OCI-LY7 (cell line): Measurements from ENCODE around the gene DEFB121. TPM values are rescaled to one million over a fixed set of nuclear protein-coding genes. Genes with fewer than 3 reads are reported as not detected.
"Not testable (repeated sequence)": the region's sequence is repeated elsewhere in the genome, so short reads cannot be mapped to it uniquely, and the experiment has no call there.

Source experiments
- BruUV-seq: library from RNA; stranded (reverse); fragments of 400-500 nt; replicated peaks from 2 replicates; lab custom pipeline; 2021; lab: Mats Ljungman, UMichigan
- CTCF ChIA-PET: fragments of 300-600 bp; sonication (Branson Sonifier 250); formaldehyde crosslinking; loops from one replicate; lab custom pipeline; 2022; ENCODE audit warnings: antibody characterized with exemption; ENCODE audit not compliant: unreplicated experiment; lab: Charles Lee
- POLR2A ChIA-PET: fragments of 300-600 bp; sonication (Branson Sonifier 250); formaldehyde crosslinking; loops from one replicate; lab custom pipeline; 2022; ENCODE audit warnings: antibody characterized with exemption; lab: Charles Lee
- DNase-seq: peaks from one replicate; pipeline ENCODE4 v3.0.0-alpha.2; 2015; ENCODE audit warnings: low spot score
- H2AFZ ChIP-seq: fragments of 200-600 bp; sonication (generic), shearing (Covaris generic); 2 replicates; pipeline ENCODE4 v1.6.1; 2014; ENCODE audit warnings: mild to moderate bottlenecking, antibody characterized with exemption, low read length, moderate library complexity
- H3K27ac ChIP-seq: fragments of 200-600 bp; sonication (generic); 2 replicates; pipeline ENCODE4 v1.5.1; 2014; ENCODE audit warnings: mixed run types, low read depth, mild to moderate bottlenecking, moderate library complexity, low read length, inconsistent platforms; ENCODE audit not compliant: poor library complexity, severe bottlenecking
- H3K36me3 ChIP-seq: fragments of 200-600 bp; sonication (generic); 2 replicates; pipeline ENCODE4 v1.6.1; 2014; ENCODE audit warnings: mild to moderate bottlenecking, antibody characterized with exemption, low read length, moderate library complexity, mixed read lengths; ENCODE audit not compliant: insufficient read depth
- H3K4me1 ChIP-seq: fragments of 200-600 bp; sonication (generic); 2 replicates; pipeline ENCODE4 v1.5.1; 2014; ENCODE audit warnings: mild to moderate bottlenecking, low read length; ENCODE audit not compliant: insufficient read depth, poor library complexity, severe bottlenecking
- H3K4me2 ChIP-seq: fragments of 200-600 bp; sonication (generic); 2 replicates; pipeline ENCODE4 v1.6.1; 2014; ENCODE audit warnings: mild to moderate bottlenecking, low read length
- H3K4me3 ChIP-seq: fragments of 200-600 bp; sonication (generic); 2 replicates; pipeline ENCODE4 v1.5.1; 2014; ENCODE audit warnings: mild to moderate bottlenecking, low read depth, low read length; ENCODE audit not compliant: poor library complexity, severe bottlenecking
- H3K79me2 ChIP-seq: fragments of 200-600 bp; sonication (generic); 2 replicates; pipeline ENCODE4 v1.6.1; 2016; ENCODE audit warnings: low read depth, mild to moderate bottlenecking, low read length, moderate library complexity, mixed read lengths; ENCODE audit not compliant: insufficient read depth
- H3K9me2 ChIP-seq: fragments of 200-600 bp; sonication (generic); 2 replicates; pipeline ENCODE4 v1.6.1; 2016; ENCODE audit warnings: mild to moderate bottlenecking, low read length, mixed read lengths; ENCODE audit not compliant: insufficient read depth
- H3K9me3 ChIP-seq: fragments of 200-600 bp; sonication (generic); 2 replicates; pipeline ENCODE4 v1.6.1; 2014; ENCODE audit warnings: mild to moderate bottlenecking, mixed run types, low read length, mixed read lengths
- H4K20me1 ChIP-seq: fragments of 200-600 bp; sonication (generic); 2 replicates; pipeline ENCODE4 v1.6.1; 2014; ENCODE audit warnings: mild to moderate bottlenecking, antibody characterized with exemption, low read length, moderate library complexity, mixed read lengths; ENCODE audit not compliant: insufficient read depth
- CTCF ChIP-seq: fragments of 200-600 bp; sonication (generic); conservative IDR thresholded peaks from 2 replicates; pipeline ENCODE4 v1.5.1; 2014; ENCODE audit warnings: mild to moderate bottlenecking, antibody characterized with exemption, low read length, moderate library complexity, mixed read lengths
- EZH2phosphoT487 ChIP-seq: fragments of 200-600 bp; sonication (generic); IDR thresholded peaks from 2 replicates; pipeline ENCODE4 v1.6.1; 2018; ENCODE audit warnings: low read depth, borderline replicate concordance, mild to moderate bottlenecking, mixed run types, antibody characterized with exemption, low read length, moderate library complexity, mixed read lengths
- intact Hi-C: fragments of 100-400 bp; cut with micrococcal nuclease; formaldehyde crosslinking; loops from one replicate; pipeline ENCODE4 v1.10.0; 2022; ENCODE audit not compliant: unreplicated experiment
- total RNA-seq, 2 experiments: library from RNA; depleted of rRNA in 1 of 2; stranded (reverse); fragments of >200 nt in 1 of 2; shearing (Covaris generic) in 1 of 2; gene quantifications; 2 replicates each; pipeline ENCODE4 v1.2.3, GENCODE V29; 2014 to 2022

Gene DEFB121
- total RNA-seq, 2 experiments from 2014 or later, result not detected

GRCh38 chr20:31374346-31374745 lies 31.7 kb downstream of the DEFB121 start:
- no peaks in the 10 kb centered on the region for H4K20me1 ChIP-seq
- H2AFZ ChIP-seq, result no peak overlapping the region
- no TSS peak for BruUV-seq
- no peaks in the 10 kb centered on the region for H3K9me2 ChIP-seq
- H3K4me3 ChIP-seq, result no peak overlapping the region
- no peaks in the 10 kb centered on the region for H3K4me1 ChIP-seq
- no peaks in the 10 kb centered on the region for H3K36me3 ChIP-seq
- CTCF ChIA-PET, result no interaction called here
- intact Hi-C loops, result no loop called here
- TF ChIP-seq EZH2phosphoT487 (no peak), CTCF (no peak)
- H3K79me2 ChIP-seq, result no peaks in the 10 kb centered on the region
- POLR2A ChIA-PET, result no interaction called here
- no peak overlapping the region for H3K4me2 ChIP-seq
- DNase-seq, result no peak
- no peak overlapping the region for H3K27ac ChIP-seq
- H3K9me3 ChIP-seq, result no peaks in the 10 kb centered on the region

DNA sequence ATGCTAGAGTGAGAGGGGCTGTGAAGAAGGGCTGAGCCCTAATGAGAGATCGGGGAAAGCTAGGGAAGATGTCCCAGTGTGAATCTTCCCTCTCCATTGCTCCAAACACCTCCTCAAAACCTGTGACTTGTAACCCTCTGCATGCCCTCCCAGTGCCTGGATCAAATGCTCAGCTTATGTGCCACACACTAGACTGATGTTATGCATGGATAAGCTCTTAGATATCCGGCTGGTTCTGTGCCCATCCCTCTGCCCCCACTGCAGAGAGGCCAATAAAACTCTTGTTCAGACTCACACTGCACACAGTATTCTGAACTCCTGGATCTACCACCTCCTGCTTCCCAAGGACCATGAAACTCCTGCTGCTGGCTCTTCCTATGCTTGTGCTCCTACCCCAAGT lies 37.7 kb downstream of the DEFB121 start, which contains the start of gene DEFB118:
Gene DEFB118 (plus strand): TSS at position 301 of the 400 bp plus-strand sequence. CDS start 50 bp downstream, at position 351.
- DNase-seq, result no peak
- POLR2A ChIA-PET, result interaction anchor here (0.9 kb wide), 1 partner anchor 29 kb away, joined by 3 read pairs; no protein-coding TSS in a partner anchor
- no TSS peak for BruUV-seq

GRCh38 chr20:31364272-31364671 lies 41.7 kb downstream of the DEFB121 start:
- CTCF ChIA-PET, H3K79me2 ChIP-seq, BruUV-seq: not testable (repeated sequence)

More for the DNA sequence above, 37.7 kb downstream of the DEFB121 start, which contains the start of gene DEFB118:
- Histone ChIP-seq H3K4me1 (no peaks in the 10 kb centered on the region), H3K9me2 (no peaks in the 10 kb centered on the region), H2AFZ (no peak within 1 kb of the TSS), H3K27ac (no peak within 1 kb of the TSS), H3K9me3 (no peaks in the 10 kb centered on the region), H3K36me3 (no peaks in the 10 kb centered on the region), H3K4me3 (no peak within 1 kb of the TSS), H3K4me2 (no peak within 1 kb of the TSS), H3K79me2 (no peaks in the 10 kb centered on the region), H4K20me1 (no peaks in the 10 kb centered on the region)
- intact Hi-C loops, result no loop called here
- TF ChIP-seq EZH2phosphoT487, result no peak
- TF ChIP-seq CTCF, result no peak
- CTCF ChIA-PET, result no interaction called here

More at GRCh38 chr20:31364272-31364671, 41.7 kb downstream of the DEFB121 start:
- H3K4me1 ChIP-seq, H4K20me1 ChIP-seq, H3K9me3 ChIP-seq, H3K36me3 ChIP-seq, H3K4me3 ChIP-seq, H3K27ac ChIP-seq, H2AFZ ChIP-seq, H3K9me2 ChIP-seq, H3K4me2 ChIP-seq, intact Hi-C loops, POLR2A ChIA-PET, DNase-seq: not testable (repeated sequence)
